ENCODE data around the gene PKNOX2. TPM values are rescaled to one million over a fixed set of nuclear protein-coding genes. Genes with fewer than 3 reads are reported as not detected.
A peak's percentile ranks its signal among the peaks of the same experiment; 100 is the strongest.

PKNOX2 gene
- polyA plus RNA-seq, 2 of the 4 experiments (the other 2 are of a cell fraction): not detected

DNA sequence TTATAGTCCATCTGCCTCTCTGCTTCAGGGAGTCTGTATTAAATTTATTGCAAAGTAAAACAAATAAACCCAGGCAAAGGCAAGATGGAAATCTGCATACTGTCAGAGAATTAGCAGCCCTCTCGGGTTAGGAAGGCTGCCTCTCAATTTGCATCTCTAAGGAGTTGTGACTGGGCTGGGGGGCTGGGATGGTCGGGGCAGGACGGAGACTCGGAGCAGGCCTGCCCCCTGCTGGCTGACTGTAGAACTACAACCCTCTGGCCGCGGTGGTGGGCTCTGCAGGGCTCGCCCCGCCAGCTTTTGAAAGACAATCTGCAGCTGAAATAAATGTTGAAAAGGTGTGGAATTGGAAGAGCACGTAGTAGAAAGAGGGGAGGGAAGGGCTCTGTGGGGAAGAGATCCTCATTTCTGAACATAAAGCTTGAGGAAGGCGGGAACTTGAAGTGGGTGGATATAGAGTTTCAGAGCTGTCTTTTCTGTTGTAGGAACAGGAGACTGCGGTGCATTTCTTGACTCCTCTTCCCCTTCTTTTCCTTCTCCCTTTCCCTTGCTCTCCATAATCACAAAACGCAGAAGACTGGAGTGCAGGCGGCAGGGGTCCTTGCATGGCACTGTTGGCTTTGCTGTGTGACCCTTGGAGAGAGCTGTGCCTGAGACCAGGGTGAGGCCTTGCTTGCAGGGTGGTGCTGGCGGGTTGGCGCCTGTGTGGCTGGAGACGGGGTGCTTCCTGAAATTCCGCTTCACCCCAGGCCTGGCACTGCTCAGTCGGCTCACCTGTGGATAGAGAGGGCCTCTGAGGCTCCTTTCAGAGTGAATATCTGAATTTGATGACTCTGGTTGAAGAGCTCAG, 22.6 kb upstream of the PKNOX2 start (continued):
- TF ChIP-seq, protein P1, sequence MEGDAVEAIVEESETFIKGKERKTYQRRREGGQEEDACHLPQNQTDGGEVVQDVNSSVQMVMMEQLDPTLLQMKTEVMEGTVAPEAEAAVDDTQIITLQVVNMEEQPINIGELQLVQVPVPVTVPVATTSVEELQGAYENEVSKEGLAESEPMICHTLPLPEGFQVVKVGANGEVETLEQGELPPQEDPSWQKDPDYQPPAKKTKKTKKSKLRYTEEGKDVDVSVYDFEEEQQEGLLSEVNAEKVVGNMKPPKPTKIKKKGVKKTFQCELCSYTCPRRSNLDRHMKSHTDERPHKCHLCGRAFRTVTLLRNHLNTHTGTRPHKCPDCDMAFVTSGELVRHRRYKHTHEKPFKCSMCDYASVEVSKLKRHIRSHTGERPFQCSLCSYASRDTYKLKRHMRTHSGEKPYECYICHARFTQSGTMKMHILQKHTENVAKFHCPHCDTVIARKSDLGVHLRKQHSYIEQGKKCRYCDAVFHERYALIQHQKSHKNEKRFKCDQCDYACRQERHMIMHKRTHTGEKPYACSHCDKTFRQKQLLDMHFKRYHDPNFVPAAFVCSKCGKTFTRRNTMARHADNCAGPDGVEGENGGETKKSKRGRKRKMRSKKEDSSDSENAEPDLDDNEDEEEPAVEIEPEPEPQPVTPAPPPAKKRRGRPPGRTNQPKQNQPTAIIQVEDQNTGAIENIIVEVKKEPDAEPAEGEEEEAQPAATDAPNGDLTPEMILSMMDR (IDR thresholded peaks at IDR 0.05): peak; percentile 70

DNA sequence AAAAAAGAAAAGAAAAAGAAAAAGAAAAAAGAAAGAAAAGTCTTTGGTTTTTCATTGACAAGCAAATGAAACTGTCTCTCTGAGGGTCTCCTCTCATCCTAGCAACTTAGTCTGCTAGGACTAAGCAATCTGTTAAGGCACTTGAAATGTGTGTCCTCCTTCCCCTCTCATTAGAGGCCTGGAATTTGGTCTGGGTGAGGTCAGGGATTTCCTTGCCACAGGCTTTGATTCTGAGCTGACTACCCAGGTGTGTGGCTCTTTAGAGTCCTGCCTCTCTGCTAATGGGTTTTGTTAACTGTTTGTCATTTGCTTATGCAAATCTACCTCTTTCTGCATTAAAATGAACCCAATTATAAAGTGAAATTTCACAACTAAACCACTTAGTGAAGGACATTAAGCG, 18.3 kb upstream of the PKNOX2 start:
- Histone ChIP-seq H3K4me1 (no peaks in the 10 kb centered on the region), H3K4me2 (no peak overlapping the region), H3K9me3 (no peaks in the 10 kb centered on the region), H3K4me3 (no peak overlapping the region), H3K27ac (no peak overlapping the region)
- TF ChIP-seq EHF (CRISPR knock-in tag; IDR thresholded peaks at IDR 0.05): no peak
- TF ChIP-seq HEYL (CRISPR knock-in tag; IDR thresholded peaks at IDR 0.05): no peak
- no peak for TF ChIP-seq NPAS2 (CRISPR knock-in tag; IDR thresholded peaks at IDR 0.05; ENCODE audit: borderline replicate concordance)
- no peak for TF ChIP-seq RNF2 (IDR thresholded peaks at IDR 0.05; ENCODE audit: borderline replicate concordance, low read depth)
- POLR2A ChIA-PET: no interaction called here
- ATAC-seq: no peak
- DNase-seq (ENCODE audit: low read depth in 1 of 2, low spot score in 1 of 2): no peak
- CTCF ChIA-PET: no interaction called here
- 36% methylated on average over 1 of the region's 1 CpG for WGBS (ENCODE audit: missing lambda C conversion rate)
- no peak for FAIRE-seq

DNA sequence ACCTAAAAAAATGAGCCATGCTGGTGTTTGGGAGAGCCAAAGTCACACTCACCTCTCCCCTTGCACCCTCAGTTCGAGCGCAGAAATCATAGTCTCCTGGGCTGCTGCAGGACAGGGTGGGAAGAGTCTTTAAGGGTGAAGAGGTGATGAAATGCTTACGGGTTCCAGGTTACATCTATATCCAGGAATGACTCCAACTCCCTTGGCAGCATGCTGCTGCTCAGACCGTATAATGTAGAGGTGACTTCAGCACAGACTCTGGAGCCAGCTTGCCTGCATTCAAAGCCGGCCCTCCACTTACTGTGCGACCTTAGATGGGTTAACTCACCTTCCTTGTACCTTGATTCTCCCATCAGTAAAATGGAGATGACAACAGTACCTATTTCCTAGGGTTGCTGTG, 17.3 kb upstream of the PKNOX2 start:
- POLR2A ChIA-PET: no interaction called here
- no peak overlapping the region for H3K27ac ChIP-seq
- no peak for TF ChIP-seq EHMT2 (IDR thresholded peaks at IDR 0.05; ENCODE audit: low read depth)
- no peak for TF ChIP-seq NR3C1 (IDR thresholded peaks at IDR 0.05)
- TF ChIP-seq CEBPB (IDR thresholded peaks at IDR 0.05): no peak
- H3K4me1 ChIP-seq: no peaks in the 10 kb centered on the region
- H3K4me3 ChIP-seq: no peak overlapping the region
- no peak for DNase-seq (ENCODE audit: low read depth in 1 of 2, low spot score in 1 of 2)
- H3K4me2 ChIP-seq: no peak overlapping the region
- no peaks in the 10 kb centered on the region for H3K9me3 ChIP-seq
- 34% methylated on average over 4 of the region's 6 CpGs for WGBS (ENCODE audit: missing lambda C conversion rate)
- no peak for FAIRE-seq
- no peak for ATAC-seq
- CTCF ChIA-PET: no interaction called here

DNA sequence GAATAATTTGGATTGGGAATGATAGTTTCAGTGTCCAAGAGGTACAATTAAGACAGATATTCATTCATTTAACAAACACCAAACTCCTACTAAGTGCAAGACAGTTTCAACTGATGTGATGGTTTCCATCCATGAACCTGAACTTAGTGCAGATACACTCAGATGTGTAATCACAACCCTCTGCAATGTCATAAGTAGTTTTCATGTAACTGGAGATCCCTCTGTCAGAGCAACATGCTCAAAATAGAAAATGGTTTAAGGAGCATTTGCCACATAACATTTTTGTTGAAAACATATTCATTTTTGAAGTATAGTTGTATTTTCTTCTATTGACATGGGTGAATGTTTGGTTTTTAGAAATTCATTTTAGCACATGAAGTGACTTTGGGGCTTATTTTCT, 16.5 kb upstream of the PKNOX2 start:
- FAIRE-seq (no peak), DNase-seq (ENCODE audit: low read depth in 1 of 2, low spot score in 1 of 2) (no peak), ATAC-seq (no peak)
- no peak overlapping the region for H3K27ac ChIP-seq
- no peak overlapping the region for H3K4me3 ChIP-seq
- no peak for TF ChIP-seq FOXS1 (CRISPR knock-in tag; IDR thresholded peaks at IDR 0.05)
- no peak for TF ChIP-seq HOXB5 (CRISPR knock-in tag; IDR thresholded peaks at IDR 0.05)
- no peak for TF ChIP-seq BHLHE40 (IDR thresholded peaks at IDR 0.05; ENCODE audit: low read depth, low read length)
- no peak for TF ChIP-seq RAD21 (conservative IDR thresholded peaks at IDR 0.05 in 1 of 2, IDR thresholded peaks at IDR 0.05 in 1 of 2)
- no peak for TF ChIP-seq HOXB13 (CRISPR knock-in tag; IDR thresholded peaks at IDR 0.05; ENCODE audit: low read depth)
- no peak for TF ChIP-seq NFE2L2 (conservative IDR thresholded peaks at IDR 0.05; ENCODE audit: low read length)
- no peak for TF ChIP-seq SREBF2 (IDR thresholded peaks at IDR 0.05)
- TF ChIP-seq, protein P2, sequence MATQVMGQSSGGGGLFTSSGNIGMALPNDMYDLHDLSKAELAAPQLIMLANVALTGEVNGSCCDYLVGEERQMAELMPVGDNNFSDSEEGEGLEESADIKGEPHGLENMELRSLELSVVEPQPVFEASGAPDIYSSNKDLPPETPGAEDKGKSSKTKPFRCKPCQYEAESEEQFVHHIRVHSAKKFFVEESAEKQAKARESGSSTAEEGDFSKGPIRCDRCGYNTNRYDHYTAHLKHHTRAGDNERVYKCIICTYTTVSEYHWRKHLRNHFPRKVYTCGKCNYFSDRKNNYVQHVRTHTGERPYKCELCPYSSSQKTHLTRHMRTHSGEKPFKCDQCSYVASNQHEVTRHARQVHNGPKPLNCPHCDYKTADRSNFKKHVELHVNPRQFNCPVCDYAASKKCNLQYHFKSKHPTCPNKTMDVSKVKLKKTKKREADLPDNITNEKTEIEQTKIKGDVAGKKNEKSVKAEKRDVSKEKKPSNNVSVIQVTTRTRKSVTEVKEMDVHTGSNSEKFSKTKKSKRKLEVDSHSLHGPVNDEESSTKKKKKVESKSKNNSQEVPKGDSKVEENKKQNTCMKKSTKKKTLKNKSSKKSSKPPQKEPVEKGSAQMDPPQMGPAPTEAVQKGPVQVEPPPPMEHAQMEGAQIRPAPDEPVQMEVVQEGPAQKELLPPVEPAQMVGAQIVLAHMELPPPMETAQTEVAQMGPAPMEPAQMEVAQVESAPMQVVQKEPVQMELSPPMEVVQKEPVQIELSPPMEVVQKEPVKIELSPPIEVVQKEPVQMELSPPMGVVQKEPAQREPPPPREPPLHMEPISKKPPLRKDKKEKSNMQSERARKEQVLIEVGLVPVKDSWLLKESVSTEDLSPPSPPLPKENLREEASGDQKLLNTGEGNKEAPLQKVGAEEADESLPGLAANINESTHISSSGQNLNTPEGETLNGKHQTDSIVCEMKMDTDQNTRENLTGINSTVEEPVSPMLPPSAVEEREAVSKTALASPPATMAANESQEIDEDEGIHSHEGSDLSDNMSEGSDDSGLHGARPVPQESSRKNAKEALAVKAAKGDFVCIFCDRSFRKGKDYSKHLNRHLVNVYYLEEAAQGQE (IDR thresholded peaks at IDR 0.05): no peak
- no peak for TF ChIP-seq SMC3 (IDR thresholded peaks at IDR 0.05)
- no peak for TF ChIP-seq ZNF302 (CRISPR knock-in tag; IDR thresholded peaks at IDR 0.05)
- no peak for TF ChIP-seq RCOR1 (IDR thresholded peaks at IDR 0.05; ENCODE audit: low read depth, low read length)
- no peak for TF ChIP-seq FOSB (CRISPR knock-in tag; IDR thresholded peaks at IDR 0.05)
- no peak for TF ChIP-seq MAFK (IDR thresholded peaks at IDR 0.05; ENCODE audit: partially characterized antibody)
- TF ChIP-seq RARB (CRISPR knock-in tag; IDR thresholded peaks at IDR 0.05): no peak
- no peak for TF ChIP-seq RNF2 (IDR thresholded peaks at IDR 0.05; ENCODE audit: borderline replicate concordance, low read depth)
- no peak for TF ChIP-seq HDAC2 (IDR thresholded peaks at IDR 0.05)
- TF ChIP-seq POLR2A (IDR thresholded peaks at IDR 0.05; ENCODE audit: low read length): no peak
- ChIA-PET CTCF (interaction anchor here (0.9 kb wide), 1 partner anchor 324 kb away, joined by 3 read pairs; no protein-coding TSS in a partner anchor), POLR2A (no interaction called here)
- H3K4me2 ChIP-seq: no peak overlapping the region
- no peaks in the 10 kb centered on the region for H3K9me3 ChIP-seq
- H3K4me1 ChIP-seq: no peaks in the 10 kb centered on the region

Measured in A549 (cell line).